SK-N-SH (cell line): ENCODE results near the gene STMN1.
"Not testable (repeated sequence)": the region's sequence is repeated elsewhere in the genome, so short reads cannot be mapped to it uniquely, and the experiment has no call there.

Source experiments
- EP300 ChIP-seq, 2 experiments: IDR thresholded peaks; 2 replicates each; pipeline versions ENCODE4 v1.4.0 to v1.6.1; 2012; ENCODE audit warnings: borderline replicate concordance in 1 of 2, low read depth in 1 of 2, low read length in 1 of 2
- GABPA ChIP-seq: IDR thresholded peaks from 2 replicates; pipeline ENCODE4 v1.4.0; 2012; ENCODE audit warnings: low read depth, mild to moderate bottlenecking
- NRF1 ChIP-seq: IDR thresholded peaks from 2 replicates; pipeline ENCODE4 v1.6.1; 2012; ENCODE audit warnings: low read depth, mild to moderate bottlenecking, low read length
- POLR2AphosphoS5 ChIP-seq: IDR thresholded peaks from 2 replicates; pipeline ENCODE4 v1.6.1; 2012; ENCODE audit warnings: low read depth, low read length
- RAD21 ChIP-seq: IDR thresholded peaks from 2 replicates; pipeline ENCODE4 v1.6.1; 2012; ENCODE audit warnings: mild to moderate bottlenecking, low read length
- RFX5 ChIP-seq: IDR thresholded peaks from 2 replicates; pipeline ENCODE4 v1.6.1; 2012; ENCODE audit warnings: mild to moderate bottlenecking, improper control_type of control experiment, low read length
- SMC3 ChIP-seq: IDR thresholded peaks from 2 replicates; pipeline ENCODE4 v1.6.1; 2012; ENCODE audit warnings: low read depth, low read length, improper control_type of control experiment
- YY1 ChIP-seq: IDR thresholded peaks from 2 replicates; pipeline ENCODE4 v1.4.0; 2012; ENCODE audit warnings: low read depth, mild to moderate bottlenecking
- TF ChIP-seq, protein P1 (sequence below): fragments of 200-600 bp; sonication (generic); IDR thresholded peaks from 2 replicates; pipeline ENCODE4 v1.6.1; 2017; ENCODE audit warnings: antibody characterized with exemption, mild to moderate bottlenecking, moderate library complexity
- TF ChIP-seq, protein P2 (sequence below): fragments of 150-350 bp; IDR thresholded peaks from 2 replicates; pipeline ENCODE4 v1.6.1; 2017; ENCODE audit warnings: antibody characterized with exemption, low read length, low read depth, borderline replicate concordance
- TF ChIP-seq, protein P3 (sequence below): IDR thresholded peaks from 2 replicates; pipeline ENCODE4 v1.4.0; 2012; ENCODE audit warnings: low read depth, borderline replicate concordance
- TF ChIP-seq, protein P4 (sequence below): IDR thresholded peaks from 2 replicates; pipeline ENCODE4; 2012
- TF ChIP-seq, protein P5 (sequence below): IDR thresholded peaks from 2 replicates; pipeline ENCODE4 v1.4.0; 2012; ENCODE audit warnings: low read depth

DNA sequence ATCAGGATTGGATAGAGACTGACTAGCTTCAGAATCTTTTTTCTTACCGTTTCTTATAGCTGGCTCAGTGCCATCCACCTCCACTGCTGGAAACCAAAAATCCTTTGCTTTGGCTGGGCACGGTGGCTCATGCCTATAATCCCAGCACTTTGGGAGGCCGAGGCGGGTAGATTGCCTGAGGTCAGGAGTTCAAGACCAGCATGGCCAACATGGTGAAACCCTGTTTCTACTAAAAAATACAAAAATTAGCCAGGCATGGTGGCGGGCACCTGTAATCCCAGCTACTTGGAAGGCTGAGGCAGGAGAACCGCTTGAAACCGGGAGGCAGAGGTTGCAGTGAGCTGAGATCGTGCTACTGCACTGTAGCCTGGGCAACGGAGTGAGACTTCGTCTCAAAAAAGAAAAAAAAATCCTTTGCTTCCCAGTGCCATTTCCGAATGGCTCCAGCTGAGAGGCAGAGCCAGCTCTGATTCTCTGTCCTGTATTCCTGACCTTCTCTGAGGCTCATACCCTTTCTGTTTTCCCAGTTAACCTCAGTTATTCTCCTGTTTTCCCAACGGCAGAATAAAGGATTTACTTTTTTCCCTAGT is 26.7 kb upstream of the STMN1 start:
- not testable (repeated sequence) for TF ChIP-seq RAD21; GABPA; NRF1; POLR2AphosphoS5; EP300 (IDR thresholded peaks at IDR 0.05; ENCODE audit: borderline replicate concordance in 1 of 2, low read depth in 1 of 2, low read length in 1 of 2); RFX5; YY1; SMC3
- TF ChIP-seq, protein P1, sequence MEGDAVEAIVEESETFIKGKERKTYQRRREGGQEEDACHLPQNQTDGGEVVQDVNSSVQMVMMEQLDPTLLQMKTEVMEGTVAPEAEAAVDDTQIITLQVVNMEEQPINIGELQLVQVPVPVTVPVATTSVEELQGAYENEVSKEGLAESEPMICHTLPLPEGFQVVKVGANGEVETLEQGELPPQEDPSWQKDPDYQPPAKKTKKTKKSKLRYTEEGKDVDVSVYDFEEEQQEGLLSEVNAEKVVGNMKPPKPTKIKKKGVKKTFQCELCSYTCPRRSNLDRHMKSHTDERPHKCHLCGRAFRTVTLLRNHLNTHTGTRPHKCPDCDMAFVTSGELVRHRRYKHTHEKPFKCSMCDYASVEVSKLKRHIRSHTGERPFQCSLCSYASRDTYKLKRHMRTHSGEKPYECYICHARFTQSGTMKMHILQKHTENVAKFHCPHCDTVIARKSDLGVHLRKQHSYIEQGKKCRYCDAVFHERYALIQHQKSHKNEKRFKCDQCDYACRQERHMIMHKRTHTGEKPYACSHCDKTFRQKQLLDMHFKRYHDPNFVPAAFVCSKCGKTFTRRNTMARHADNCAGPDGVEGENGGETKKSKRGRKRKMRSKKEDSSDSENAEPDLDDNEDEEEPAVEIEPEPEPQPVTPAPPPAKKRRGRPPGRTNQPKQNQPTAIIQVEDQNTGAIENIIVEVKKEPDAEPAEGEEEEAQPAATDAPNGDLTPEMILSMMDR: not testable (repeated sequence)
- TF ChIP-seq, protein P2, sequence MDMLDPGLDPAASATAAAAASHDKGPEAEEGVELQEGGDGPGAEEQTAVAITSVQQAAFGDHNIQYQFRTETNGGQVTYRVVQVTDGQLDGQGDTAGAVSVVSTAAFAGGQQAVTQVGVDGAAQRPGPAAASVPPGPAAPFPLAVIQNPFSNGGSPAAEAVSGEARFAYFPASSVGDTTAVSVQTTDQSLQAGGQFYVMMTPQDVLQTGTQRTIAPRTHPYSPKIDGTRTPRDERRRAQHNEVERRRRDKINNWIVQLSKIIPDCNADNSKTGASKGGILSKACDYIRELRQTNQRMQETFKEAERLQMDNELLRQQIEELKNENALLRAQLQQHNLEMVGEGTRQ: not testable (repeated sequence)
- TF ChIP-seq, protein P3, sequence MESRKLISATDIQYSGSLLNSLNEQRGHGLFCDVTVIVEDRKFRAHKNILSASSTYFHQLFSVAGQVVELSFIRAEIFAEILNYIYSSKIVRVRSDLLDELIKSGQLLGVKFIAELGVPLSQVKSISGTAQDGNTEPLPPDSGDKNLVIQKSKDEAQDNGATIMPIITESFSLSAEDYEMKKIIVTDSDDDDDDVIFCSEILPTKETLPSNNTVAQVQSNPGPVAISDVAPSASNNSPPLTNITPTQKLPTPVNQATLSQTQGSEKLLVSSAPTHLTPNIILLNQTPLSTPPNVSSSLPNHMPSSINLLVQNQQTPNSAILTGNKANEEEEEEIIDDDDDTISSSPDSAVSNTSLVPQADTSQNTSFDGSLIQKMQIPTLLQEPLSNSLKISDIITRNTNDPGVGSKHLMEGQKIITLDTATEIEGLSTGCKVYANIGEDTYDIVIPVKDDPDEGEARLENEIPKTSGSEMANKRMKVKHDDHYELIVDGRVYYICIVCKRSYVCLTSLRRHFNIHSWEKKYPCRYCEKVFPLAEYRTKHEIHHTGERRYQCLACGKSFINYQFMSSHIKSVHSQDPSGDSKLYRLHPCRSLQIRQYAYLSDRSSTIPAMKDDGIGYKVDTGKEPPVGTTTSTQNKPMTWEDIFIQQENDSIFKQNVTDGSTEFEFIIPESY: not testable (repeated sequence)
- TF ChIP-seq, protein P4, sequence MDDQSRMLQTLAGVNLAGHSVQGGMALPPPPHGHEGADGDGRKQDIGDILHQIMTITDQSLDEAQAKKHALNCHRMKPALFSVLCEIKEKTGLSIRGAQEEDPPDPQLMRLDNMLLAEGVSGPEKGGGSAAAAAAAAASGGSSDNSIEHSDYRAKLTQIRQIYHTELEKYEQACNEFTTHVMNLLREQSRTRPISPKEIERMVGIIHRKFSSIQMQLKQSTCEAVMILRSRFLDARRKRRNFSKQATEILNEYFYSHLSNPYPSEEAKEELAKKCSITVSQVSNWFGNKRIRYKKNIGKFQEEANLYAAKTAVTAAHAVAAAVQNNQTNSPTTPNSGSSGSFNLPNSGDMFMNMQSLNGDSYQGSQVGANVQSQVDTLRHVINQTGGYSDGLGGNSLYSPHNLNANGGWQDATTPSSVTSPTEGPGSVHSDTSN: not testable (repeated sequence)
- TF ChIP-seq, protein P5, sequence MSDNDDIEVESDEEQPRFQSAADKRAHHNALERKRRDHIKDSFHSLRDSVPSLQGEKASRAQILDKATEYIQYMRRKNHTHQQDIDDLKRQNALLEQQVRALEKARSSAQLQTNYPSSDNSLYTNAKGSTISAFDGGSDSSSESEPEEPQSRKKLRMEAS: not testable (repeated sequence)
